22Rv1 (cell line): Measurements from ENCODE around the gene CILP.

Source experiments
- ZFX ChIP-seq: fragments of 450-650 bp; IDR thresholded peaks from 2 replicates; pipeline ENCODE4 v1.6.1; 2017; ENCODE audit warnings: antibody characterized with exemption, borderline replicate concordance
- TF ChIP-seq, protein P1 (sequence below): fragments of 450-650 bp; IDR thresholded peaks from 2 replicates; pipeline ENCODE4 v1.5.1; 2017; ENCODE audit warnings: mild to moderate bottlenecking

DNA sequence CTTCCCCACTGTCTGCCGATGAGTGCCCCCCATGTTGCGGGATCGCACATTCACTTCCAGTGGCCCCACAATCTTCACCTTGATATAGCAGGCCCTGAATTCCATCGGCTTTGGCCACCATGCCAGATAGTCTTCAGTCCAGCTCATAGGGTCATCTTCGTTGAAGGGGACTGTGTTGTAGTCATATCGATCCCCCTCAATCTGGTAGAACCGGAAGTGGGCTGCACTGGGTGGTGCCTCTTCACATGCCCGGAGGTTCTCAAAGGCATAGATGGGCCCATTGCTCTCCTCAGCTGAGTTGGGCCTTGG is 14.0 kb downstream of the CILP start:
- TF ChIP-seq, protein P1, sequence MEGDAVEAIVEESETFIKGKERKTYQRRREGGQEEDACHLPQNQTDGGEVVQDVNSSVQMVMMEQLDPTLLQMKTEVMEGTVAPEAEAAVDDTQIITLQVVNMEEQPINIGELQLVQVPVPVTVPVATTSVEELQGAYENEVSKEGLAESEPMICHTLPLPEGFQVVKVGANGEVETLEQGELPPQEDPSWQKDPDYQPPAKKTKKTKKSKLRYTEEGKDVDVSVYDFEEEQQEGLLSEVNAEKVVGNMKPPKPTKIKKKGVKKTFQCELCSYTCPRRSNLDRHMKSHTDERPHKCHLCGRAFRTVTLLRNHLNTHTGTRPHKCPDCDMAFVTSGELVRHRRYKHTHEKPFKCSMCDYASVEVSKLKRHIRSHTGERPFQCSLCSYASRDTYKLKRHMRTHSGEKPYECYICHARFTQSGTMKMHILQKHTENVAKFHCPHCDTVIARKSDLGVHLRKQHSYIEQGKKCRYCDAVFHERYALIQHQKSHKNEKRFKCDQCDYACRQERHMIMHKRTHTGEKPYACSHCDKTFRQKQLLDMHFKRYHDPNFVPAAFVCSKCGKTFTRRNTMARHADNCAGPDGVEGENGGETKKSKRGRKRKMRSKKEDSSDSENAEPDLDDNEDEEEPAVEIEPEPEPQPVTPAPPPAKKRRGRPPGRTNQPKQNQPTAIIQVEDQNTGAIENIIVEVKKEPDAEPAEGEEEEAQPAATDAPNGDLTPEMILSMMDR: no peak
- TF ChIP-seq ZFX: no peak
